Nephron progenitor cell (in vitro differentiated cells): ENCODE data around the gene PRKACA.
A peak's percentile ranks its signal among the peaks of the same experiment; 100 is the strongest.

Experiments
- DNase-seq: peaks from one replicate; pipeline ENCODE4 v3.0.0; 2021
- H3K27ac Mint-ChIP-seq: 2 replicates; pipeline ENCODE4 v1.8.0; 2021; ENCODE audit warnings: mild to moderate bottlenecking, moderate library complexity, mixed read lengths
- H3K27me3 Mint-ChIP-seq: 2 replicates; pipeline ENCODE4 v1.8.0; 2021; ENCODE audit warnings: mild to moderate bottlenecking, low read depth, mixed read lengths; ENCODE audit not compliant: poor library complexity
- H3K36me3 Mint-ChIP-seq: 2 replicates; pipeline ENCODE4 v1.8.0; 2021; ENCODE audit warnings: low read depth, mixed read lengths
- H3K4me1 Mint-ChIP-seq: 2 replicates; pipeline ENCODE4 v1.8.0; 2021; ENCODE audit warnings: mixed read lengths
- H3K4me3 Mint-ChIP-seq: 2 replicates; pipeline ENCODE4 v1.8.0; 2021; ENCODE audit warnings: mild to moderate bottlenecking, moderate library complexity, mixed read lengths
- H3K9me3 Mint-ChIP-seq: 2 replicates; pipeline ENCODE4 v1.8.0; 2021; ENCODE audit warnings: mild to moderate bottlenecking, moderate library complexity, mixed read lengths
- TF ChIP-seq, protein P1 (sequence below): fragments of 200-600 bp; sonication (generic); IDR thresholded peaks from 2 replicates; pipeline ENCODE4 v1.5.0; 2021; ENCODE audit warnings: antibody characterized with exemption

The PRKACA gene

DNA sequence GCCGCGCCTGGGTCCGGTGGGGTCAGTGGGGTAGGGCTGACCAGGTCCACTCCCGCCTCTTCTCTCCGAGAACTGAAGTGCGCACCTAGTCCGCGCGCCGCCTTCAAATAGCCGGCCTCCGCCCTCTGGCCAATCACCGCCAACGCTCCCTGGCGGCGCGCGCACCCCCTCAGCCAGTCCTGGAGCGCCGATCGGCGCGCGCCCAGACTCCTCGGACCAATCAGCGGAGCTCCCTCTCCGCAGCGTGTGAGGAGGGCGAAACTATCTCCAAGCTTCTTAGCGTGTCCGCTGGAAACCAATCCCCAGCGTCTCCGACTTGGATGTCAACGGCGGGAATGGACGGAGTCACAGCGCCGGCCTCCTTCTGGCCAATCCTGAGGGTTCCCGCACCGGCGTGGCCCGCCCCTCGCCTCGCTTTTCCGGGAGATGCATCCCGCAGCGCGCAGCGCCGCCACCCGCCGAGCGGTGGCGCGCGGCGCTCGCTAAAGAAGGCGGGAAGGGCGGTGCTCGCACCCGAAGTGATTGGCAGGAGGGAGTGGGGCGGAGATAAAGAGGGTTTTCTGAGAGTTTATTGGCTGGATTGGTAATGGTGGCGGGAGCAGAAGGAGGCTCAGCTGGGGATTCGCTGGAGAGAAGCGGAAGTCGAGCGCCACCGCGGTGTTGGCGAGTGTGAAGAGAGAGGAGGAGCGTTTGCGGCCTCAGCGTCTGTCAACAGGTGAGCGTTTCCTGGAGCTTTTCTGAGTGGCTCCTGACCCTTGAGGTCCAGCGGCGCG lies 19.1 kb upstream of the PRKACA start, which contains the start of gene ASF1B:
Gene ASF1B (minus strand): TSS at position 81 of the 773 bp plus-strand sequence. CDS start 133 bp downstream, outside the sequence.
- H3K36me3 Mint-ChIP-seq, result peaks cover 9% of the 10 kb centered on the region
- DNase-seq, result peak; percentile 97
- no peaks in the 10 kb centered on the region for H3K9me3 Mint-ChIP-seq
- peak within 1 kb of the TSS; percentile 88 for H3K4me3 Mint-ChIP-seq
- TF ChIP-seq, protein P1, sequence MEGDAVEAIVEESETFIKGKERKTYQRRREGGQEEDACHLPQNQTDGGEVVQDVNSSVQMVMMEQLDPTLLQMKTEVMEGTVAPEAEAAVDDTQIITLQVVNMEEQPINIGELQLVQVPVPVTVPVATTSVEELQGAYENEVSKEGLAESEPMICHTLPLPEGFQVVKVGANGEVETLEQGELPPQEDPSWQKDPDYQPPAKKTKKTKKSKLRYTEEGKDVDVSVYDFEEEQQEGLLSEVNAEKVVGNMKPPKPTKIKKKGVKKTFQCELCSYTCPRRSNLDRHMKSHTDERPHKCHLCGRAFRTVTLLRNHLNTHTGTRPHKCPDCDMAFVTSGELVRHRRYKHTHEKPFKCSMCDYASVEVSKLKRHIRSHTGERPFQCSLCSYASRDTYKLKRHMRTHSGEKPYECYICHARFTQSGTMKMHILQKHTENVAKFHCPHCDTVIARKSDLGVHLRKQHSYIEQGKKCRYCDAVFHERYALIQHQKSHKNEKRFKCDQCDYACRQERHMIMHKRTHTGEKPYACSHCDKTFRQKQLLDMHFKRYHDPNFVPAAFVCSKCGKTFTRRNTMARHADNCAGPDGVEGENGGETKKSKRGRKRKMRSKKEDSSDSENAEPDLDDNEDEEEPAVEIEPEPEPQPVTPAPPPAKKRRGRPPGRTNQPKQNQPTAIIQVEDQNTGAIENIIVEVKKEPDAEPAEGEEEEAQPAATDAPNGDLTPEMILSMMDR, result peak; percentile 66
- H3K27me3 Mint-ChIP-seq, result peaks cover 3% of the 10 kb centered on the region
- H3K4me1 Mint-ChIP-seq, result peaks cover 48% of the 10 kb centered on the region
- peak within 1 kb of the TSS; percentile 97 for H3K27ac Mint-ChIP-seq

DNA sequence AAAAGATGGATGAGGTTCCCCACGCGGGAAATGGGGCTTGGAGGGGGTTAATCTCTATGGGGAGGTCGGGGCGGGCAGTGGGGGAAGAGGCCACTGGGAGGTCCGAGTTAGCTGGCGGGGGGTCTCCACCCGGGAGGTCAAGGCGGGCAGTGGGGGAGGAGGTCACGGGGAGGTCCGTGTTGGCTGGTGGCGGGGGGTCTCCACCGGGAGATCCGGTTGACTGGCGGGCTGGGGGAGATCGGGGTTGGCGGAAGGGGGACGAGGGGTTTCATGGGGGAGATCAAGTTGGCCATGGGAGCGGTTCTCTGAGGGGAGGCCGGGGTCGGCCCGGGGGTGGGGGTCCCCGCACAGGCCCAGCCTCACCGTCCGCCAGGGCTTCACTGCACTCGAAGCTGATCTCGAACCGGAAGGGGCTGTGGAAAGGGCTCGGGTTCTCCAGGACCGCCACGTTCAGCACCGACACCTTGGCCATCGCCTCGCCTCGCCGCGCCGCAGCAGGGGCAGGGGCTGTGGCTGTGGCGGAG lies 18.5 kb upstream of the PRKACA start:
- Mint-ChIP-seq H3K4me3 (peak overlapping the region; percentile 88), H3K36me3 (peaks cover 9% of the 10 kb centered on the region), H3K27me3 (peaks cover 3% of the 10 kb centered on the region), H3K9me3 (no peaks in the 10 kb centered on the region), H3K27ac (peak overlapping the region; percentile 86), H3K4me1 (peaks cover 47% of the 10 kb centered on the region)
- TF ChIP-seq, protein P1, result no peak
- DNase-seq, result no peak

DNA sequence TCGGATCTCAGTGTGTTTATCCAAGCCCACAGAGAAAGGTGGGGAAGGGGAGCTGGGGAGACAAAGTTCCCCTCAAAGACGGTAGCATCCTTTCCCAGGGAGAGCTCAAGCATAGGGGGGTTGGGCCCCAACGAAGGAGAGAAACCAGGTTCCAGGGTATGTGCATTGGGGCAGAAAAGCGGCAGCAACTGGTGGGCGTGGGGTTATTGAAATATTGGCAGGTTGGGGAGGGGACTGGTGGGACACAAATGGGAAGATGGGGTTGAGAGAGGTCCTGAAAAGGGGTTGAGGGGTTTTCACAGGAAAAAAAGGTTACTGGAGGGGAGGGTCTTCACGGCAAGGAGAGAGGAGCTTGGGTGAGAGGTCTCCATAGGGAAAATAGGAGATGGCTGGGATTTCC lies 17.8 kb upstream of the PRKACA start:
- DNase-seq, result no peak
- TF ChIP-seq, protein P1, result no peak
- Mint-ChIP-seq H3K27me3 (peaks cover 3% of the 10 kb centered on the region), H3K27ac (peak overlapping the region; percentile 86), H3K36me3 (peaks cover 9% of the 10 kb centered on the region), H3K4me1 (peaks cover 47% of the 10 kb centered on the region), H3K9me3 (no peaks in the 10 kb centered on the region), H3K4me3 (peak overlapping the region; percentile 88)

DNA sequence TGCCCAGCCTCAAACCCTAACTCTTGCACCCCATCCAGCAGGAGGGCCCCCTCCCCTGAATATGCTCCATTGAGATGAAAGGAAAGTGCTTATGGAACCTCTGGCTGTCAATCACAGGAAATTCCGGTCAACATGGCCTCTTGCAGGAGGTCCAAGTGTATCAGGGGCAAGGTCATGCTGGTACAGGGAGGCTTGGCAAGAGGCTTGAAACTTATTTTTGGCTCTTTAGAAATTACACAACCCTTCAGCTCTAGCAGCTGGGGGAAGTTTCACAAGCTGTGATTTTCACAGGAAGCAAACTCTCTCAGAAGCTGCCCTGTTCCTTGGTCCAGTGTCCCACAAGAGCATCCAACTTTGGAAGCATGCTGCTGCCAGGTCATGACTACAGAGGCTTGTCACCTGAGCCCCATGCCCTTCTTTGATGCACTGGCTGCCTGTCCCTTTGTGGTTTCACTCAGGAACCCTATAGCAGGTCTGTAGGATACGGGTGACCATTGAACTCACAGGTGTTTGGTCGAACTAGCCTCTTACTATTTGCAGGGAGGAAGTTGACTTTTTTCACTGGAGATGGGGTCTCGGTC lies 10.5 kb upstream of the PRKACA start:
- Mint-ChIP-seq H3K4me3 (no peak overlapping the region), H3K36me3 (peaks cover 19% of the 10 kb centered on the region)
- no peak for DNase-seq

DNA sequence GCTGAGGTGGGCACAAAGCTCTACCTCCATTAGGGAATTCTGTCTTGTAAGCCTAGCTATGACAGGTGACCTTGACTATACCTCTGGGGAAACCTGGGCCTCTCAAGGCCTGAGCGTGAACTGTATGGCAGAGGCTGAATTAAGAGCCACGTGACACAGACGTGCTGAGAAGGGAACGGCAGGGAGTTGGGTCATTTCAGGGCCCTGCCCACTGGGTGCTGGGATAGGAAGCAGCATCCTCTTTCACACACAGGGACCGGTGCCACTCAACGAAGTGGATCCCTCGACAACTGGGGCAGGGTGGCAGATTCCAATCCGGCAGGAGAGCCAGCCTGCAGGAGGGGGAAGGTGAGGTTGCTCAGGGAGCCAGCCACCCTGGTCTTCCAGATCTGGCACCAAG lies 9.6 kb upstream of the PRKACA start:
- H3K27ac Mint-ChIP-seq, result no peak overlapping the region

More for the DNA sequence above, 10.5 kb upstream of the PRKACA start:
- no peaks in the 10 kb centered on the region for H3K9me3 Mint-ChIP-seq
- TF ChIP-seq, protein P1, result no peak
- H3K27ac Mint-ChIP-seq, result no peak overlapping the region
- peaks cover 3% of the 10 kb centered on the region for H3K27me3 Mint-ChIP-seq
- peaks cover 8% of the 10 kb centered on the region for H3K4me1 Mint-ChIP-seq

More for the DNA sequence above, 9.6 kb upstream of the PRKACA start:
- Mint-ChIP-seq H3K4me3 (no peak overlapping the region), H3K9me3 (no peaks in the 10 kb centered on the region), H3K36me3 (peaks cover 26% of the 10 kb centered on the region), H3K27me3 (peaks cover 3% of the 10 kb centered on the region), H3K4me1 (peaks cover 10% of the 10 kb centered on the region)
- TF ChIP-seq, protein P1, result no peak
- DNase-seq, result no peak
